ENCODE results near the gene DNMT3A.

GRCh38 chr2:25308599-25308998 is 33.1 kb downstream of the DNMT3A start:
- no peak for TF ChIP-seq EZH2 (IDR thresholded peaks at IDR 0.05; ENCODE audit: insufficient read depth, poor library complexity, severe bottlenecking)
- no peak for TF ChIP-seq EZH2phosphoT487 (IDR thresholded peaks at IDR 0.05; ENCODE audit: insufficient read depth, low read depth)
